ENCODE results near the gene CACNA1C. TPM values are rescaled to one million over a fixed set of nuclear protein-coding genes. Genes with fewer than 3 reads are reported as not detected.

The CACNA1C gene
- total RNA-seq, 6 donors from 2014 or later: 5.2 to 45.1 (median 8.8) TPM

DNA sequence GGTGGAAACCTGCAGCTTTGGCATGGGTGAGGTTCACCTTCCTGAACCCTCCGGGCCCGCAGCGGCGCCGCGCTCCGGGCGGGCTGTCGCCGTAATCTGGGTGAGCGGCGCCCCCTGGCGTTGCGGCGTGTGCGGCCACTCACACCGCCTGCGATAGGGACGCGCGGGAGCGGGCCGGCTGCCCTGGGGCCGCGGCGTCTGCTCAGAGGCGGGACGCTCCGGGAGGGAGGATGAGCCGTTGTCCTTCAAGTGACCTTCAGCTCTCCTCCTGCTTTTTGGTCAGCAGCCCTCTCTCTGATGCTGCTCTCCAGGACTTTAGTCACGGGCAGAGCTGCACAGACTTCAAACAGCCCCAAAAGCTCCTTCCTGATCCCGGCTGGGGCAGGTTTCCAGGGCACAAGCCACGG lies 530.3 kb downstream of the CACNA1C start:
- 10% methylated on average over 10 of the region's 33 CpGs; no CpG with 5 or more reads in 1 of the 2 donors for WGBS, 2 donors
- ATAC-seq (ENCODE audit: low FRiP score in 2 of 2) (peak; percentile 66 to 91), DNase-seq (peak; percentile 54 to 95)

DNA sequence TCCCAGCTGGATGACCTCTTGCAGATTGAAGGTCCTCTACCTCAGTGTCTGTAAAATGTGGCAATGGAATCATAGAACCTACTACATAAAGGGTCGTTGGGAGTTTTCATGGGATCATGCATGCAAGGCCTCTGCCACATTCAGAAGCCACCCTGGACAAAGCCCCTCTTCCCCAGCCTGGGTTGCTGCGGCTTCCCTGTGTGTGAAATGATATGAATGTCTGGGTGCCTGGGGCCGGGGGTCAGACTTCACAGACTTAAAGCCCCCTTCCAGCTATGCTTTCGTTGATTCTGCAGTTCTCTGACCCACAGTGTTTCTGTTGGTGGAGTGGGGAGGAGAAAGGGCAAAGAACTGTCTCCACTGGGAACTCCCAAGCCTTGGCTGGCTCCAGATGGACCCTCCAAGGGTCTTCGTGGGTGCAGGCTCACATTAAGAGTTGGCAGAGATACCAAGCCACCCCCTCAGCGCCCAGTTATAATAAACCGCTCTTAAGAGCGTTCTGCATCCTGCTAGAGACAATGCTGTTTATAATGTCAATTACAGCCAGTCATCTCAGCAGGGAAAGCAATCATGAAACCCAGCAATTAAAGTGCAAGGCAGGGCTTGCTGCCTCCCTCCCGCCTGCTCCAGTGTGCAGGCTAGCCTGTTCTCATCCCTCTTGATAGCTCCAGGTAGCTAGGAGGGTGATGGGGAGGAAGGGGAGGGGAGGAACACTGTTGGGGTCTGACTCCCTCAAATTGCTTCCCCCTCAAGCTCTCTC lies 531.0 kb downstream of the CACNA1C start:
- Histone ChIP-seq H3K9me3 (no peaks in the 10 kb centered on the region), H3K27me3 (peaks cover 0 to 3% (median 0%) of the 10 kb centered on the region in 4 donors), H3K36me3 (no peaks in the 10 kb centered on the region), H3K4me1 (peaks cover 6 to 11% (median 9%) of the 10 kb centered on the region in 4 donors), H3K4me3 (no peak overlapping the region), H3K27ac (peak overlapping the region in 1 of 4 donors; percentile 17)
- no peak for TF ChIP-seq EP300 (IDR thresholded peaks at IDR 0.05)
- no peak for TF ChIP-seq POLR2A (IDR thresholded peaks at IDR 0.05)
- TF ChIP-seq POLR2AphosphoS5 (IDR thresholded peaks at IDR 0.05): no peak
- TF ChIP-seq CTCF (IDR thresholded peaks at IDR 0.05): no peak
- ATAC-seq (ENCODE audit: low FRiP score in 2 of 2) (no peak), DNase-seq (no peak)
- WGBS, 2 donors: 68 to 71% methylated on average over 8 to 9 of the region's 9 CpGs

More for the DNA sequence above, 530.3 kb downstream of the CACNA1C start:
- Histone ChIP-seq H3K4me1 (peaks cover 6 to 11% (median 9%) of the 10 kb centered on the region in 4 donors), H3K4me3 (no peak overlapping the region), H3K9me3 (no peaks in the 10 kb centered on the region), H3K27me3 (peaks cover 0 to 3% (median 0%) of the 10 kb centered on the region in 4 donors), H3K27ac (peak overlapping the region in 2 of 4 donors; percentile 17 to 19), H3K36me3 (no peaks in the 10 kb centered on the region)
- TF ChIP-seq POLR2A (IDR thresholded peaks at IDR 0.05): no peak
- no peak for TF ChIP-seq EP300 (IDR thresholded peaks at IDR 0.05)
- peak; percentile 91 to 96 (median 94) for TF ChIP-seq CTCF (IDR thresholded peaks at IDR 0.05)
- no peak for TF ChIP-seq POLR2AphosphoS5 (IDR thresholded peaks at IDR 0.05)

GRCh38 chr12:2586156-2587038 lies 533.6 kb downstream of the CACNA1C start:
- H3K27ac ChIP-seq: no peak overlapping the region
- TF ChIP-seq EP300 (IDR thresholded peaks at IDR 0.05): no peak
- TF ChIP-seq CTCF (IDR thresholded peaks at IDR 0.05): no peak
- peaks cover 0 to 3% (median 0%) of the 10 kb centered on the region in 4 donors for H3K27me3 ChIP-seq
- no peaks in the 10 kb centered on the region for H3K9me3 ChIP-seq
- ATAC-seq (ENCODE audit: low FRiP score in 2 of 2) (no peak), DNase-seq (no peak)
- no peak overlapping the region for H3K4me3 ChIP-seq
- 54 to 55% methylated on average over 12 of the region's 12 CpGs for WGBS, 2 donors
- H3K36me3 ChIP-seq: no peaks in the 10 kb centered on the region
- peaks cover 6 to 11% (median 9%) of the 10 kb centered on the region in 4 donors for H3K4me1 ChIP-seq

GRCh38 chr12:2588345-2588744 lies 535.6 kb downstream of the CACNA1C start:
- DNase-seq (no peak), ATAC-seq (ENCODE audit: low FRiP score in 2 of 2) (no peak)
- TF ChIP-seq POLR2AphosphoS5 (IDR thresholded peaks at IDR 0.05) (no peak), POLR2A (IDR thresholded peaks at IDR 0.05) (no peak), EP300 (IDR thresholded peaks at IDR 0.05) (no peak), CTCF (IDR thresholded peaks at IDR 0.05) (no peak)
- no peak overlapping the region for H3K27ac ChIP-seq
- H3K4me3 ChIP-seq: no peak overlapping the region
- WGBS, 2 donors: 91 to 95% methylated on average over 7 of the region's 7 CpGs
- H3K36me3 ChIP-seq: no peaks in the 10 kb centered on the region
- H3K27me3 ChIP-seq: no peaks in the 10 kb centered on the region
- H3K4me1 ChIP-seq: peaks cover 0 to 1% (median under 1%) of the 10 kb centered on the region in 4 donors
- peaks cover 0 to 5% (median 0%) of the 10 kb centered on the region in 4 donors for H3K9me3 ChIP-seq

Measured in upper lobe of left lung (tissue), 6 donors.